RWPE1 (cell line): ENCODE data around the gene THOC1.
"Not testable (repeated sequence)": the region's sequence is repeated elsewhere in the genome, so short reads cannot be mapped to it uniquely, and the experiment has no call there.

Experiments used
- CTCF ChIA-PET: fragments of 350-600 bp; sonication (Branson Sonifier 250); formaldehyde crosslinking; extraction: SDS; loops from one replicate; lab custom pipeline; 2021; lab: Yijun Ruan, JAX
- POLR2A ChIA-PET: fragments of 400-600 bp; formaldehyde crosslinking; extraction: SDS; loops from one replicate; lab custom pipeline; 2020; ENCODE audit warnings: antibody characterized with exemption; ENCODE audit not compliant: low non-redundant PET; lab: Yijun Ruan, JAX
- DNase-seq: peaks from one replicate; pipeline ENCODE4 v3.0.0; 2012; ENCODE audit warnings: low spot score
- H3K27ac ChIP-seq: fragments of 450-650 bp; 2 replicates; pipeline ENCODE4 v1.5.1; 2017
- TF ChIP-seq, protein P1 (sequence below): fragments of 450-650 bp; conservative IDR thresholded peaks from 2 replicates; pipeline ENCODE4 v1.5.1; 2017; ENCODE audit warnings: low read depth, mild to moderate bottlenecking

THOC1 gene

DNA sequence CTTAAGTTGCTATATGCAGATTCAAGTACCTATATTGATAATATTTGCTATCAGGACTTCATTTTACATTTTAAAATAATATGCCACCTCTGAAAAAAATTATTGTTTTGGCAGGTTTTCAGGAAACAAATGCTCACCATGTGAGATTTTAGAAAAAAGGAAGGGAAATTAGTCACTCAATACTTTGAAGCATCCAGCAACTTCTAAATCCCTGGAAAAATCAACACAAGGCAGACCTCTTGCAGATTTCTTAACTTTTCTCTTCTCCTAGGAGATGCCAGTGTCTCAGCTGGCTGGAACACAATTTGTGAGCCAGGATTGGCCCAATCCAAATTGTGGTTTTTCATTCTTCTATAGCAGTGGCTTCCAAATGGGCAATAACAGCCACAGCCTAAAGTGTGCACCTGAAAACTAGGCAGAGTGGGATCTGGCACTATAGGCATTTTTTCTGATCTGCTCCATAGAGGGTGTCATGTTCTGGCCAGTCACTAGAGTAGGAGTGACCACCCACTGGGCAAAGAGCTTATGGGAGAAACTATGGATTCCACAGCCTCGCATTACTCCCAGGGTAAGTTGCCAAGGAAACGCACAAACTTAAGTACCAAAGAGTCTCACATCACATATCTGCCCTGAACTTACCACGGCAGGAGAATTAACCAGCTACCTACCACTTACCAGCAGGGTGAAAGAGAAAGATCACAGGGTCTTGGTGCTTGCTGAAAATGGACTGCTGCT is 28.1 kb upstream of the THOC1 start:
- TF ChIP-seq, protein P1, sequence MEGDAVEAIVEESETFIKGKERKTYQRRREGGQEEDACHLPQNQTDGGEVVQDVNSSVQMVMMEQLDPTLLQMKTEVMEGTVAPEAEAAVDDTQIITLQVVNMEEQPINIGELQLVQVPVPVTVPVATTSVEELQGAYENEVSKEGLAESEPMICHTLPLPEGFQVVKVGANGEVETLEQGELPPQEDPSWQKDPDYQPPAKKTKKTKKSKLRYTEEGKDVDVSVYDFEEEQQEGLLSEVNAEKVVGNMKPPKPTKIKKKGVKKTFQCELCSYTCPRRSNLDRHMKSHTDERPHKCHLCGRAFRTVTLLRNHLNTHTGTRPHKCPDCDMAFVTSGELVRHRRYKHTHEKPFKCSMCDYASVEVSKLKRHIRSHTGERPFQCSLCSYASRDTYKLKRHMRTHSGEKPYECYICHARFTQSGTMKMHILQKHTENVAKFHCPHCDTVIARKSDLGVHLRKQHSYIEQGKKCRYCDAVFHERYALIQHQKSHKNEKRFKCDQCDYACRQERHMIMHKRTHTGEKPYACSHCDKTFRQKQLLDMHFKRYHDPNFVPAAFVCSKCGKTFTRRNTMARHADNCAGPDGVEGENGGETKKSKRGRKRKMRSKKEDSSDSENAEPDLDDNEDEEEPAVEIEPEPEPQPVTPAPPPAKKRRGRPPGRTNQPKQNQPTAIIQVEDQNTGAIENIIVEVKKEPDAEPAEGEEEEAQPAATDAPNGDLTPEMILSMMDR, result no peak
- no peak for DNase-seq
- no peak overlapping the region for H3K27ac ChIP-seq
- ChIA-PET POLR2A (no interaction called here), CTCF (interaction anchor here (1.4 kb wide), 1 partner anchor 10 kb away, joined by 3 read pairs; no protein-coding TSS in a partner anchor)

DNA sequence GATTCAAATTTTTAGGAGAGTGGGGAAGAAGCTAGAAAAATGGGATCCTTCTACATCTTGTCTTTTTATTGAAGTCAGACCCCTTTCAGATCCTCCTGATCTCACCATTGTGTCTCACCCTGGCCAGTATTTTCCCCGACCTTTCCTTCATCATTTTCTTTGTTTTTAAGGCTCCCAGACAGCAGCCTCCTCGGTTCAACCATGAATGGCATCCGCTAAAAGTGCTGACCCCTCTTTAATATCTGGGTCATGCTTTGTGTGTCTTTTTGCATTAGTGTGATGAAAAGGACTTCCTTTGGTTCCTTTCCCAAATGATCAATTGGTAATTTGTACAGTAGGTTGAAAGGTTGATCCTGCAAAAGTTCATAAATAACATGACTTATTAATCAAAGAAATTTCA is 26.7 kb upstream of the THOC1 start:
- no peak overlapping the region for H3K27ac ChIP-seq
- ChIA-PET CTCF (interaction anchor here (0.6 to 0.7 kb wide), 2 partner anchors 292 to 322 kb away, joined by 3 to 4 read pairs; no protein-coding TSS in a partner anchor), POLR2A (no interaction called here)
- TF ChIP-seq, protein P1, result no peak
- no peak for DNase-seq

- H3K27ac ChIP-seq, result no peak overlapping the region
- CTCF ChIA-PET, result no interaction called here
- DNase-seq, result no peak
- TF ChIP-seq, protein P1, result no peak
- POLR2A ChIA-PET, result no interaction called here
Measured at GRCh38 chr18:293536-293935, 25.7 kb upstream of the THOC1 start.

DNA sequence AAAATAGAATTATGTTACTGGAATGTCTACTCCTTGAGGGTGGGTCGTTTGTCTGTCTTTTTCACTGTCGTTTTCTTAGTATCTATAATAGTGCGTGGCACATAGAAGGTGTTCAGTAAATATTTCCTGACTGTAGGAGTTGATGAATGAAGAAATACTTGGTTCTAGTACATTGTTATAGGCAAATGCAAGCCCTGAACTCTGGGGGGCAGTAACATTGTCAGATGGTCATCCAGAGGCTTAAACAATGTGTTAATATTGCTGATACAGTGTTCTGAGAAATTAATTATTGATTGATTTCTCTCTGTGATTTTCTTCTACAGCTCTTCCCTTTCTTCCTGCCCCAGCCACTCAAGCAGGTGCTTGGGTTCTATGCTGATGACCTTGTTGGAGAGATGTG is 24.4 kb upstream of the THOC1 start:
- H3K27ac ChIP-seq, result no peak overlapping the region
- no peak for DNase-seq
- TF ChIP-seq, protein P1, result no peak
- CTCF ChIA-PET, result no interaction called here
- POLR2A ChIA-PET, result no interaction called here

- H3K27ac ChIP-seq, POLR2A ChIA-PET, CTCF ChIA-PET: not testable (repeated sequence)
Measured at GRCh38 chr18:289970-290369, 22.1 kb upstream of the THOC1 start.

DNA sequence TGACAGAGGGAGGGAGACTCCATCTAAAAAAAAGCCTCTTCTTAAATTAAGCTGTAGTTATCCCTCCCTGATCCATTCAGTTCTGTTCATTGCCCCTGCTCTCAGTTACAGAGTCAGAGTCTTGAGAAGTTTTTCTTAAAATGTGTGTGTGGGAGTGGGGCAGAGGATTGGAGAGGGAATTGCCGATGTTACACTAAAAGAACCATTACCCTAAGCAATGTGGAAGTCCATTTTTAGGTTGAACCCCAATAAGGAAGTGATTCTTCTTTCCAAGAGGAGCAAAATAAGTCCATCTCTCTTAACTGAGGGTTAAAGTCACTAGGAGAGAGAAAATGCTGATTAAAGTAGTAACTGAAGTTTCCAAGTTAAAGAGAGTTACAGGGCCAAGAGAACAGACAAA is 21.2 kb upstream of the THOC1 start:
- no peak overlapping the region for H3K27ac ChIP-seq
- DNase-seq, result no peak
- CTCF ChIA-PET, result no interaction called here
- TF ChIP-seq, protein P1, result no peak
- POLR2A ChIA-PET, result interaction anchor here (0.6 kb wide), 1 partner anchor 47 kb away, joined by 3 read pairs; no protein-coding TSS in a partner anchor

More at GRCh38 chr18:289970-290369, 22.1 kb upstream of the THOC1 start:
- DNase-seq, result not testable (repeated sequence)
